HCT116 (cell line): ENCODE measurements around the gene ERBB4.

Experiments used
- CEBPB ChIP-seq: IDR thresholded peaks from 2 replicates; pipeline ENCODE4 v1.6.1; 2012; ENCODE audit warnings: low read depth
- CTCF ChIP-seq, 3 experiments: fragments of 200-600 bp in 1 of 3; sonication (generic) in 1 of 3; IDR thresholded peaks in 2 of 3; conservative IDR thresholded peaks in 1 of 3; 2 replicates each; pipeline ENCODE4 v1.5.1; 2012 to 2017; ENCODE audit warnings: low read depth in 2 of 3, low read length in 2 of 3, antibody characterized with exemption in 1 of 3, borderline replicate concordance in 1 of 3, control low read depth in 1 of 3, mild to moderate bottlenecking in 1 of 3, mixed read lengths in 1 of 3, mixed run types in 1 of 3, moderate library complexity in 1 of 3; ENCODE audit not compliant: insufficient read depth in 1 of 3
- ELF1 ChIP-seq: IDR thresholded peaks from 2 replicates; pipeline ENCODE4 v1.6.1; 2012; ENCODE audit warnings: low read depth, borderline replicate concordance
- FOSL1 ChIP-seq: IDR thresholded peaks from 2 replicates; pipeline ENCODE4 v1.6.1; 2012; ENCODE audit warnings: low read depth
- MAX ChIP-seq: IDR thresholded peaks from 2 replicates; pipeline ENCODE4 v1.6.1; 2012
- POLR2A ChIP-seq: IDR thresholded peaks from 2 replicates; pipeline ENCODE4 v1.7.0; 2011; ENCODE audit warnings: borderline replicate concordance; ENCODE audit not compliant: insufficient read depth, insufficient read length; ENCODE audit errors: extremely low read depth
- POLR2AphosphoS5 ChIP-seq: IDR thresholded peaks from 2 replicates; pipeline ENCODE4 v1.6.1; 2011; ENCODE audit warnings: mild to moderate bottlenecking, low read depth, low read length, moderate library complexity
- RAD21 ChIP-seq: IDR thresholded peaks from 2 replicates; pipeline ENCODE4 v1.6.1; 2012; ENCODE audit warnings: low read depth, mild to moderate bottlenecking
- REST ChIP-seq: IDR thresholded peaks from 2 replicates; pipeline ENCODE4 v1.6.1; 2012; ENCODE audit warnings: low read depth
- YY1 ChIP-seq: IDR thresholded peaks from 2 replicates; pipeline ENCODE4 v1.6.1; 2011; ENCODE audit warnings: low read length, low read depth, moderate library complexity, mild to moderate bottlenecking; ENCODE audit not compliant: insufficient replicate concordance; ENCODE audit errors: extremely low read depth
- ZNF274 ChIP-seq: fragments of 200-500 bp; sonication (Bioruptor generic); IDR thresholded peaks from 2 replicates; pipeline ENCODE4 v1.6.1; 2014; ENCODE audit warnings: mild to moderate bottlenecking, low read depth, low read length, inconsistent platforms

GRCh38 chr2:212005085-212005671 lies 533.4 kb downstream of the ERBB4 start:
- peak; percentile 51 for TF ChIP-seq CEBPB
- peak; percentile 30 to 76 (median 75); a peak in 4 of 6 replicates for TF ChIP-seq CTCF (IDR thresholded peaks at IDR 0.05 in 2 of 3, conservative IDR thresholded peaks at IDR 0.05 in 1 of 3; ENCODE audit: borderline replicate concordance in 1 of 3, insufficient read depth in 1 of 3, low read depth in 2 of 3, low read length in 2 of 3)
- no peak for TF ChIP-seq FOSL1
- TF ChIP-seq MAX: 0 out of 2 replicates have a peak, but pooled peaks have one; percentile 37
- TF ChIP-seq RAD21: peak; percentile 56
- TF ChIP-seq POLR2AphosphoS5: no peak
- no peak for TF ChIP-seq YY1
- TF ChIP-seq ZNF274: no peak
- no peak for TF ChIP-seq REST
- TF ChIP-seq ELF1: no peak
- no peak for TF ChIP-seq POLR2A
